ENCODE data around the gene SEPTIN6. TPM values are rescaled to one million over a fixed set of nuclear protein-coding genes. Genes with fewer than 3 reads are reported as not detected.

SEPTIN6 gene
- total and polyA plus RNA-seq, 2 of the 4 experiments (the other 2 are of a cell fraction): 16.2 to 19.0 TPM

- Histone ChIP-seq H3K4me3 (ENCODE audit: insufficient read depth, low read depth, low read length) (no peak overlapping the region), H2AK9ac (replicated peaks; ENCODE audit: low read depth, low read length, poor library complexity) (no peak overlapping the region), H4K8ac (ENCODE audit: low read depth in 2 of 2, low read length in 2 of 2) (no peak overlapping the region), H3K9me1 (ENCODE audit: insufficient read depth, low read length) (no peaks in the 10 kb centered on the region), H3K14ac (replicated peaks; ENCODE audit: low read depth, low read length) (no peak overlapping the region), H3K4ac (ENCODE audit: low read depth, low read length) (no peak overlapping the region), H3K9ac (ENCODE audit: low read depth, low read length) (no peak overlapping the region), H2BK5ac (ENCODE audit: low read depth, low read length, poor library complexity, severe bottlenecking) (no peak overlapping the region), H3K27ac (ENCODE audit: insufficient read depth, low read length) (no peak overlapping the region), H2AFZ (replicated peaks; ENCODE audit: low read length, poor library complexity) (no peak overlapping the region), H3K4me2 (ENCODE audit: low read depth, low read length) (no peak overlapping the region), H4K5ac (ENCODE audit: low read depth, low read length) (no peak overlapping the region), H2BK15ac (ENCODE audit: low read depth, low read length) (no peak overlapping the region), H3K23ac (ENCODE audit: low read depth, low read length) (no peak overlapping the region), H4K91ac (ENCODE audit: insufficient read depth, low read depth, low read length) (no peak overlapping the region), H3K27me3 (ENCODE audit: control insufficient read depth, insufficient read depth, low read length) (no peaks in the 10 kb centered on the region; the same call in 1 of the 2 replicates), H2BK120ac (ENCODE audit: low read depth, low read length) (no peak overlapping the region), H2BK20ac (ENCODE audit: low read depth, low read length) (no peak overlapping the region), H3K36me3 (ENCODE audit: control insufficient read depth, insufficient read depth, low read length) (no peaks in the 10 kb centered on the region), H2AK5ac (ENCODE audit: low read depth, low read length) (no peak overlapping the region), H3K56ac (ENCODE audit: extremely low read depth, insufficient read depth, low read length) (no peak overlapping the region), H3K4me1 (ENCODE audit: control insufficient read depth, insufficient read depth, low read length) (no peaks in the 10 kb centered on the region), H3K9me3 (ENCODE audit: control insufficient read depth, insufficient read depth, low read length) (no peaks in the 10 kb centered on the region), H4K20me1 (ENCODE audit: insufficient read depth, low read length) (no peaks in the 10 kb centered on the region), H3K79me1 (ENCODE audit: low read depth in 1 of 2, low read length in 2 of 2) (no peaks in the 10 kb centered on the region), H3K18ac (ENCODE audit: low read depth, low read length) (no peak overlapping the region)
- ATAC-seq (ENCODE audit: low read depth) (no peak), DNase-seq (no peak)
- 50% methylated on average over 1 of the region's 7 CpGs; no CpG with 5 or more reads in 1 of the 2 experiments for WGBS, 2 experiments (ENCODE audit: extremely low coverage in 2 of 2, insufficient read length in 1 of 2)
- dilution Hi-C loops (cut with HindIII; ENCODE audit: low sequenced_read_pairs, unreplicated experiment) (no loop called here), in situ Hi-C loops (cut with MboI; ENCODE audit: low sequenced_read_pairs) (loop anchor here (25.0 kb wide), 1 partner anchor 215 kb away; no protein-coding TSS in a partner anchor), intact Hi-C loops (cut with micrococcal nuclease) (no loop called here)
- CTCF ChIA-PET: no interaction called here
- TF ChIP-seq RCOR1 (IDR thresholded peaks at IDR 0.05; ENCODE audit: insufficient replicate concordance, low read length) (no peak), RFX5 (IDR thresholded peaks at IDR 0.05; ENCODE audit: low read depth, low read length) (no peak), CEBPB (IDR thresholded peaks at IDR 0.05; ENCODE audit: low read depth, low read length) (no peak)
- BruUV-seq (replicated peaks): no TSS peak
- POLR2A ChIA-PET (ENCODE audit: unreplicated experiment): interaction anchor here (0.6 to 0.7 kb wide), 2 partner anchors 28 to 63 kb away, joined by 3 to 4 read pairs; no protein-coding TSS in a partner anchor
These were observed 34.1 kb upstream of the SEPTIN6 start for GRCh38 chrX:119726900-119727555.

Data from IMR-90 (cell line).